Activated CD4-positive, CD25-positive, alpha-beta regulatory T cell treated with anti-CD3 and anti-CD28 coated beads, Interleukin-2, amount 50 U/mL, for 24 hours (primary cell): ENCODE measurements around the gene DTNBP1.

Experiments used
- ATAC-seq, 2 donors: fragments of 150-1000 bp; cut with Tn5 transposase; one replicate each; pipeline ENCODE4 v1.10.0; 2021; ENCODE audit warnings: mild to moderate bottlenecking in 1 of 2, moderate library complexity in 1 of 2

The DTNBP1 gene

DNA sequence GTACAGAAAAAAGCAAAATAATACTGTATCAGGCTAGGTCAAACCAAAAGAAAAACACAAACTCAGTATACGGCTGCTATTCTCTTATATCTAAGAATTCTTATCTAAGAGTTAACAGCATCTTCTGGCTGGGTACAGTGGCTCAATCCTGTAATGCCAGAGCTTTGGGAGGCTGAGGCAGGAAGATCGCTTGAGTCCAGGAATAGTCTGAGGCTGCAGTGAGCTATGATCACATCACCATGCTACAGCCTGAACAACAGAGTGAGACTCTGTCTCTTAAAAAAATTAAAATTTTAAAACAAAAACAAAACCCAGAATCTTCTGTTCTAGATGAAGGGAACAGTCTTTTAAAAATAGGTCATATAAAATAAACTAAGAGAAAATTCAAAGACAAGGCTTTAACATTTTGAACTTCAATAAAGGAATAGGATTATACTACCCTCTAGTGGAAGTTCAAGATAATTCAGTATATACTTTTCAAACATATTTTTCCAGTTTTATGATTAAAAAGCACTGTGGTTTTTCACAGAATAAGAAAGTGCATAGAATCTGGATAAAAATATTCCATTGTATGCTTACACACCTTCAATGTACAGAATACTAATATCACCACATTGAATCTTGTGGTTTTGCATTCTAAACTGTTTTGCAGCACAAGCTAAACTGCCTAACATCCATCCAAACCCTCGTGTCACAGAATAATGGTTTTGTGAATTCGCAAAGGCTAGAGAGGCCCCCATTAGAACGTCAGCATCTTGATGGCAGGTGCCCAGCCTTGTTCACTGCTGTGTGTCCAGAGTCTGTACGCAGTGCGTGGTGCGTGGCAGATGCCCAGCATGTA is 39.3 kb downstream of the DTNBP1 start:
- ATAC-seq = no peak

DNA sequence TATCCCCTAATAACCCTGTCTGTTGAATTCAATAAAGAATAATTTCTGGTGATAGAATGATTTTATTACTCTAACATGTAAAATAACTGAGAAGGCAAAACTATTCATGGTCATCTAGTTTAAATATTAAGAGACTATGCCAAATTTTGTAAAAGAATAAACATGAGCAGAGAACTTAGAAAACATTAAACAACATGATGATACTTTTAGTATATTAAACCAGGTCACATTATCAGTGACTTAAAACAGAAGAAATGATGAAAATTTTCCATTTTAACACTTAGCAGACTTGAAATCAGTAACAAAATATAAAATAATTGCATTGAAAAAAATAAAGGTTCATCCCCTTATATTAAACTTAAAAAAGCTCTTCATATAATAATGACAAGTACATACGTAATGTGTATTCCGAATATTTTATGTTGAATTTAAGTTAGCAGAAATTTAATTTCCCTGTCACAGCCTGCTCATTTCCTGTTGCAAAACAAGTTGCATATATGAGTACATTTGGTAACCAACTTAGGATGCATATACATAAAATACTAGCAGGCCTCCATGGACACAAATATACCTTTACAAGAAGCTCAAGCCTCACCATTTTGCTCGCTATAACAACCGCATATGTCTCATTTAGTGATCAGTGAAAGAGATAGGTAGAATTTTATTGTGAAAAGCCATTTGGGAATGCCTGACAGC is 40.6 kb downstream of the DTNBP1 start:
- ATAC-seq = no peak

- ATAC-seq = peak; percentile 28 to 66
Observed at GRCh38 chr6:15621203-15622044, 41.4 kb downstream of the DTNBP1 start.

DNA sequence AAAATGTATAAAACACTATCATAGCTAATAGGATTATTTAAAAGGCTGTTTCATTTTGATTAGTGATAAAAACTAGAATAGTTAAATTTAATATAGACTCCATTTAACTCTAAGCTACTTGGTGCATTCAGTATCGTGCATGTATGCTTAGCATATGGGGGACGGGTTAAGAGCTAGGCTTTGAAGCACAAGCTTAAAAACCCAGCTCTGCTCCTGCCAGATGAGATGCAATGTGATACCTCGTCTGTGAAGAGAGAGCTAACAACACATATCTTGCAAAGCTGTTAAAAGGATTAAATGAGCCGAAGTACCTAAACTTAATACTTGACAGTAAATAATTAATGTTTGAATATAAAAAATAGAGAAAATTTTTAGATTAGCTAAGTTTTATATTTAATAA is 42.2 kb downstream of the DTNBP1 start:
- no peak for ATAC-seq

GRCh38 chr6:15619330-15619729 is 43.5 kb downstream of the DTNBP1 start:
- ATAC-seq = no peak

DNA sequence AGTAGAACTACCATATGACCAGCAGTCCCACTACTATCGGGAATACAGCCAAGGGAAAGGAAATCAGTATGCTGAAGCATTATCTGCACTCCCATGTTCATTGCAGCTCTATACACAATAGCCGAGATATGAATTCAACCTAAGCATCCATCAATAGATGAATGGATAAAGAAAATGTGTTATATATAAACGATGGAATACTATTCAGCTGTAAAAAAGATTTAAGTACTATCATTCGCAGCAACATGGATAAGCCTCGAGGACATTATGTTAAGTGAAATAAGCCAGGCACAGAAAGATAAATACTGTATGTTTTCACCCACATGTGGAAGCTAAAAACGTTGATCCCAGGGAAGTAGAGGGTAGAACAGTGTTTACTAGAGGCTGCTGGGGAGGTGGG is 44.1 kb downstream of the DTNBP1 start:
- no peak for ATAC-seq

GRCh38 chr6:15616261-15616660 is 46.6 kb downstream of the DTNBP1 start:
- ATAC-seq = no peak

- ATAC-seq = no peak
Observed at GRCh38 chr6:15615802-15616201, 47.0 kb downstream of the DTNBP1 start.

DNA sequence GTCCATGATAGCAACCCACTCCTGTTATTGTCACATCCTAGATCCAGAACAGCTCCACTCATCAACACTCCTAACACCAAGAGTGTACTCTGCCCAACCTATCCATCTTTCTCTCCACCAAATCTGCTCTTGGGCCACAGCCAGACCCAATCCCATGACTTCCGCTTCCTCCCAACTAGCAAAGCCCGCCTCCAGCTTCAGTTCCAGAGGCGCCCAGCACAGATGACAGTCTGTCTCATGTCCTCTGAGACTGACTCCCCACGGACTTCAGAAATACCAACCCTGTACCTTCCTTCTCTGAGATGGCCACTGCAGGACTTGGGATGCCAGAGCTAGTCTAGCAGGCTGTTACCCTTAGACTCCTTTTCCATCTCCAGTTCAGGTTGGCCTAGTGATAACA is 48.6 kb downstream of the DTNBP1 start:
- ATAC-seq = no peak

- ATAC-seq = no peak
Observed at GRCh38 chr6:15608396-15608795, 54.4 kb downstream of the DTNBP1 start.

DNA sequence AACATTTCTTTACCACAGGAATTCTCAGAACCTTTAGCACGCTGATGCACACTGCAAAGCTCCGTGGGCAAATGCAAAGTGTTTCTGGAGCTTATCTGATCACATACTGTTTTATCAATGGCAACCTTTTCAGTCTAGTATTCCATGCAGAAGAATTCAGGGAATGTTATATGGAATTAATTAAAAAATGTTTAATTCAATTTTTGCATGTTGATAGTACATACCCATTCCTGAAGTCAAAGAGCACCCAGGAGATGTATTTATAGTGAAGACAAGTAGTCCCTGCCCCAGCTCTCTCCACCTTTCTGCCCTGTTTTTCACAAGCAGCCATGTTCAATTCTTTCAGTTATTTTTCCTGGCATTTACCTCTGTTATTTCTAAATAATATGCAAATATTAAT is 55.2 kb downstream of the DTNBP1 start:
- no peak for ATAC-seq

DNA sequence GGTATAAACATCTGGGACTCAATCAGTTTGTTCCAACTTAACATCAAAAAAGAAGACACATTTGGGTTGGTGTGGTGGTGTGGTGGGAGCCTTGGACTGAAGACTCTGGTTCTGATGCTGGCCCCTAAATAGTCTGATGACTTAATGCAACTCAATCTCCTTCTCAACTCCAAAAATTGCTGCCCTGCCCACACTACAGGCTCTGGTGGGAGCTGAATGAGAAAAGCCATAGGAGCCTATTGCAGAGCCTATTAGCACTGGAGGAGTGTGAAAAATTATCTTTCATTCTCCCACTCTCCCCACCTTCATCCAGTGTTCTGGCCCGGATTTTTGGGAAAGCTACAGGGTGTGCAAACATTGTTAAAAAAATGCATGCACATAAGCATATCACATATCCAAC is 56.5 kb downstream of the DTNBP1 start:
- no peak for ATAC-seq

GRCh38 chr6:15604843-15605242 is 58.0 kb downstream of the DTNBP1 start:
- no peak for ATAC-seq

DNA sequence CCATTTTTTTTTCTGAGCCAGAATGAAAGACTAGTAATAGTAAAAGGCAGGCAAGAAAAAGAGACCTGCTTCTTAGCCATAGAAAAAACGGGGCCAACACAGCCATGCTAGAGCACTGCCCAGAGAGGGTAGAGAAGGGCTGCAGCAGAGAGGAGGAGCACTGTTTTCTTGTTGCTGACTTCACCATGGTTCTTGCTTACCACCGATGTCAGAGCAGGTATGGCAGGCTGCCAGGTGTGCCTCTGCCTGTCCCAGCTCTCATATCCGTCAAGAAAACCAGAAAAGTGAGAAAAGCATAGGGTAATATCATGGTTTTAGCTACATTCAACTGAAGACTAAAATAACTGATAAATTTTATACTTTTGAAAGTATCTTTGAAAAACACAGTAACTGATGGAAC is 60.7 kb downstream of the DTNBP1 start:
- ATAC-seq = no peak

DNA sequence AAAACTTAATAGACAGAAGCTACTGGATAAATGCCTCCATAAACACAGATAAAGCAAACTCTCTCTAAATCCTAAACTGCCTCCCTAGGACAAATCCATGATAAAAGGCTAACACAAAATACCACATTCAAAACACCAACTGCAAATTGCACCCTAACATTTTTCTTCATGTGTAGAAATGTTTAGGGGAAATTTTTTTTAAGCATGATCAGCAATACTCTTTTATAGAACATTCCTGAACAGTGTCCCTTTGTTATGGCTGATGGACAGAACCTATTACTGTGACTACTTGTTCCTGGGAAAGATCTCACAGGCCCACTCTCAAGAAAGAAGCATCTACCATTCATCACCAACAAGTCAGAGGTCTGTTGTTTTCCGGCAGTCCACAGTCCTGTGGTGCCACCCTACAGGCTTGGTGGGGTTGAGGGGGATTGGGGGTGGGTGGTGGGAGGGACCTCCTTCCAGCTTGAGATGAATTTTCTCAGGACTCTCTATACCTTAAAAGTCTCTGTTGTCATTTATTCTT is 64.5 kb downstream of the DTNBP1 start:
- no peak for ATAC-seq

DNA sequence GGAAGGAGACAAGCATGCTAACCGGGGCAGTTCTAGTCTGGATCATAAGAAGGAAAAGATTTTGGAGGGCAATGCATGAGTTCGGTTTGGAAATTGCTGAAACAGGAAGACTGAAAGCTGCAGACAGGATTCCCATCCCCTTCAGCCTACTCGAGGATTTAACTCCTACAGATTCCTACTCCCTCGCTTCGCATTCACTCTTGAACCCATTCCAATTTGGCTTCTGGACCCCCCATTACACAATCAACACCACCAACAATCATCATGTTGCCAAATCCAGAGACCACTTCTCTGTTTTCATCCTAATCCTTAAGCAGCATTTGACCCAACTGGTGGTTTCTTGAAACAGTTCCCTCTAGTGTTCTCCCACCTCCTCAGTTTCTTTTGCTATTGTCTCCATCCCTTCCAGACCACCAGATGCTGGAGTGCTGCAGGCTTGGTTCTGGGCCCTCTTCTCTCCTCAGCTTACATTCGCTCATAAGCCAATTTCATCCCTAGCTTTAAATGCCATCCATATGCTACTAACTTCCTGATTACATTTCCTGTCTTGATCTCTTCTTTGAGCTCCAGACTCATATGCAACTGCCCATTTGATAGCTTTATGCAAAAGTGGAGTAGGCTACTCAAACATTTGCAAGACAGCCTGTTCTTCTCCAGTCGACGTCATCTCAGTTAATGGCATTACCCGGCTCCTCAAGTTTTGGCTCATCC is 66.5 kb downstream of the DTNBP1 start:
- ATAC-seq = no peak

DNA sequence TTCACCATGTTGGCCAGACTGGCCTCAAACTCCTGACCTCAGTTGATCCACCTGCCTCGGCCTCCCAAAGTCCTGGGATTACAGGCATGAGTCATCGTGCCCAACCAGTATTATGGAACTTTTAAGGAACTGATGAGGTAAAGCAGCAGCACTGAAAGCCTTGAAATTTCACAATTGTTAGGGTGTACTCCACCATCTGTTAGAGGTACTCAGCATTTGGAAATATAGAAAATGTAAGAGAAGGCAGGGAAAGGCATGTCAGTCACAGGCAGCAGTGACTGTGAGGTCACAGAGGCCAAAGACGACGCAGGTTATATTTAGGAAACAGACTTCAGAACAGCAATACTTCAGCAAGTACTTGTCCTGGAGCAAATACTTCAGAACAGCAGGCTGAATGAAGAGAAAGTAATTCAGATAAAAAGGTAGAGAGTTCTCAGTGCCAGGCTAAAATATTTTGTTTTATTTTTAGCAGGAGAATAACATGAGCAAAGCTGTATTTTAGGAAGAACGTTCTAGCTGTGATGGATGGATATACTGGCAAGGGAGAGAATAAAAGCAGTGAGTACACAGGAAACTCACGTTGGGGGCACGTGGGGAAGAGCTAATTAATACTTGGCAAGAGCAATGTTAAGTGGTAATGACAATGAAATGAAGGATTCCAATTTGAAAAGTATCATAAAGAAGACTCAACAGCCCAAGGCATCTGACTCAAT is 67.2 kb downstream of the DTNBP1 start:
- ATAC-seq = no peak

DNA sequence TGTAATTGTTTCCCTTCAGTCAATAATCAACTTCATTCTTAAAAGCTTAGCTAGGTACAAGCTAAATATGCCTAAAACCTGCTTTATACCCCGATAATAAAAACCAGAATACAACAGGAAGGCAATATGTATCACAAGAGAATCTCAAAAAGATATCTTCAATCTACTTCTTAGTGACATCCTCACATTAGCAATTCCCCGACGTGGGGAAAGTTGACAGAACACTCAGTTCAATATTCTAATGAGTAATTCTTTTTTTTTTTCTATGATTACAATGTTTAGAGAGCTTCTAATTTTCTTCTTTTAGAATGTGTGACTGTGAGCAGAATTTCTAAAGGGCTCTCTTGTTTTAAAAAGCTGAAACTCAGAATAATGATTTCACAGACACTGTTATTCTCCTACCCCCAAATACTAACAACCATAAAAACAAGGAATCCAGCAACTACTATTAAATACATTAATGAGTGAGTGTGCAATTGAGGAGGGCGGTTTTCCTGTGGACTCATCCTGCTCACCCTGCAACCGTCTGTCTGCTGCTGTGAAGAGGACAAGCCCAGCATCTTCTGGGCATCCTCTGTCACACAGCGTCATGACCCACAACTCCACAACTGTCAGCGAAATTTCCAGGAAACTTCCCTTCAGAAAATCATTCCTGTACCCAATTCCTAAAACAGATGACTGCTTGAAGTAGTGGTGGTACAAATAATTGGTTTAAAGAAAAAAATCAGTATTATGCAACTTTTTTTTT is 68.1 kb downstream of the DTNBP1 start:
- ATAC-seq = peak in 1 of 2 donors; percentile 48

GRCh38 chr6:15593798-15594197 is 69.0 kb downstream of the DTNBP1 start:
- ATAC-seq = no peak

- no peak for ATAC-seq
Observed at GRCh38 chr6:15592610-15593009, 70.2 kb downstream of the DTNBP1 start.
